Occipital lobe (tissue), 3 donors: ENCODE data around the gene KIAA0586. TPM values are rescaled to one million over a fixed set of nuclear protein-coding genes. Genes with fewer than 3 reads are reported as not detected.

Source experiments
- DNase-seq: peaks from one replicate; lab custom pipeline; 2025; lab: John Stamatoyannopoulos, UW
- small RNA-seq: library from RNA; depleted of rRNA; stranded (forward); fragments of <200 nt; gene quantifications from one replicate; pipeline ENCODE3, GENCODE V24; 2014
- total RNA-seq: library from RNA; depleted of rRNA; stranded (reverse); fragments of >200 nt; gene quantifications from one replicate; pipeline ENCODE4 v1.2.3, GENCODE V29; 2014

Gene KIAA0586
- total RNA-seq, 1 donor from 2014 or later = 26.7 TPM

GRCh38 chr14:58593977-58594376 lies 166.5 kb downstream of the KIAA0586 start:
- DNase-seq = no peak

- DNase-seq = no peak
These were observed 169.5 kb downstream of the KIAA0586 start for GRCh38 chr14:58597041-58597440.

- no peak for DNase-seq
These were observed 170.7 kb downstream of the KIAA0586 start for GRCh38 chr14:58598028-58598803.

GRCh38 chr14:58598804-58599525 lies 171.4 kb downstream of the KIAA0586 start:
- DNase-seq = no peak

DNA sequence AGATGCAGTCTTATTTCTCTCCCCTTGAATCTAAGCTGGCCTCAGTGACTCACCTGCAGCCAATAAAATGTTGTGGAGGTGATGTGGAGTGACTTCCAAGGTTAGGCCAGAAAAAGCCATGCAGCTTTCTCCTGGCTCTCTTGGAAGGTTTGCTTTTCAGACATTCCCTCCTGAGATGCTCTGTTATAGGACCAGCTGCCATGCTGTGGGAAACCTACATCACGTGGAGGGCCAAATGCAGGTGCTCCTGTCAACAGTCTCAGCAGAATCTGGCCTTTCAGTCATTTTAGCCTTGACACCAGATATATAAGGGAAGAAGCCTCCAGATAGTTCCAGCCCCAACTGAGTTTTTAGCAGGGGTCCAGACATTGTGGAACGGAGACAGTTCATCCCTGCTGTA lies 172.2 kb downstream of the KIAA0586 start:
- no peak for DNase-seq

Small RNAs within 50 kb of the gene (small RNA-seq; reads per million reads assigned to genes)
- not detected for gene HSBP1P1
- gene RF00019 = not detected

Other genes starting within 250 kb of the KIAA0586 start
- 144 TPM for gene ACTR10, start 227.6 kb upstream of the KIAA0586 start, total RNA-seq
- gene PSMA3, start 182.9 kb upstream of the KIAA0586 start, total RNA-seq = 42.9 TPM
- 64.1 TPM for gene ARID4A, start 129.2 kb upstream of the KIAA0586 start, total RNA-seq
- gene TOMM20L, start 31.8 kb upstream of the KIAA0586 start, total RNA-seq = not detected
- gene TIMM9, start 188 bp upstream of the KIAA0586 start, total RNA-seq = 23.6 TPM
- 435 TPM for gene DACT1, start 210.2 kb downstream of the KIAA0586 start, total RNA-seq